ENCODE results near the gene RAX2. TPM values are rescaled to one million over a fixed set of nuclear protein-coding genes. Genes with fewer than 3 reads are reported as not detected.

The RAX2 gene
- total and polyA plus RNA-seq, 2 of the 13 experiments (the other 11 are each of a cell fraction or from before 2014, with no cell fraction given), result not detected

- intact Hi-C loops (cut with micrococcal nuclease; ENCODE audit: unreplicated experiment), result no loop called here
- Histone ChIP-seq H3K4me3 (replicated peaks in 1 of 3; ENCODE audit: insufficient read depth in 1 of 3, low read depth in 2 of 3, low read length in 3 of 3) (no peak overlapping the region), H3K79me2 (ENCODE audit: insufficient read depth, low read length) (no peaks in the 10 kb centered on the region), H3K9ac (ENCODE audit: insufficient read depth, low read depth, low read length) (no peak overlapping the region), H3K36me3 (replicated peaks in 1 of 2; ENCODE audit: control insufficient read depth in 1 of 2, insufficient read depth in 2 of 2, low read length in 2 of 2) (no peaks in the 10 kb centered on the region), H3K4me1 (ENCODE audit: insufficient read depth, low read length) (no peaks in the 10 kb centered on the region), H3K27ac (ENCODE audit: extremely low read length, insufficient read depth, low read length) (no peak overlapping the region), H4K20me1 (ENCODE audit: insufficient read depth, low read length) (no peaks in the 10 kb centered on the region), H3K4me2 (ENCODE audit: low read depth, low read length) (no peak overlapping the region), H2AFZ (ENCODE audit: low read length) (no peak overlapping the region), H3K27me3 (ENCODE audit: control insufficient read depth in 1 of 2, insufficient read depth in 2 of 2, low read length in 2 of 2) (peaks cover 5 to 37% of the 10 kb centered on the region in 2 experiments), H3K9me3 (ENCODE audit: low read length) (no peaks in the 10 kb centered on the region)
- ChIA-PET CTCF (ENCODE audit: low intra/inter-chr PET ratio, low total read pairs) (no interaction called here), POLR2A (no interaction called here)
- in situ Hi-C loops (cut with HindIII; ENCODE audit: extremely low pct_ligation_motif_present, low pct_unique_long_range_greater_than_20kb), result no loop called here
- TF ChIP-seq SP140L (CRISPR knock-in tag; IDR thresholded peaks at IDR 0.05; ENCODE audit: borderline replicate concordance) (no peak), MNT (IDR thresholded peaks at IDR 0.05) (peak; percentile 96), GABPA (IDR thresholded peaks at IDR 0.05; ENCODE audit: low read depth, low read length) (0 out of 2 replicates have a peak, but pooled peaks have one; percentile 7), GABPA (CRISPR knock-in tag; IDR thresholded peaks at IDR 0.05; ENCODE audit: low read depth) (no peak)
- BruUV-seq (replicated peaks), result no TSS peak
- ATAC-seq (no peak), FAIRE-seq (no peak), DNase-seq (ENCODE audit: low spot score) (no peak)
- 76% methylated on average over 14 of the region's 35 CpGs for WGBS (ENCODE audit: low lambda C conversion rate)
These were observed 35.7 kb upstream of the RAX2 start for GRCh38 chr19:3807574-3808354.

- WGBS (ENCODE audit: low lambda C conversion rate), result 11% methylated on average over 9 of the region's 19 CpGs
- no peaks in the 10 kb centered on the region for H3K79me2 ChIP-seq (ENCODE audit: insufficient read depth, low read length)
- ChIA-PET POLR2A (no interaction called here), CTCF (ENCODE audit: low intra/inter-chr PET ratio, low total read pairs) (no interaction called here)
- H2AFZ ChIP-seq (ENCODE audit: low read length), result no peak overlapping the region
- H3K4me2 ChIP-seq (ENCODE audit: low read depth, low read length), result no peak overlapping the region
- H3K9ac ChIP-seq (ENCODE audit: insufficient read depth, low read depth, low read length), result no peak overlapping the region
- TF ChIP-seq SIX1 (CRISPR knock-in tag; IDR thresholded peaks at IDR 0.05; ENCODE audit: borderline replicate concordance) (no peak), ZNF687 (CRISPR knock-in tag; IDR thresholded peaks at IDR 0.05) (0 out of 2 replicates have a peak, but pooled peaks have one; percentile 10)
- peaks cover 5 to 41% of the 10 kb centered on the region in 2 experiments for H3K27me3 ChIP-seq (ENCODE audit: control insufficient read depth in 1 of 2, insufficient read depth in 2 of 2, low read length in 2 of 2)
- in situ Hi-C loops (cut with HindIII; ENCODE audit: extremely low pct_ligation_motif_present, low pct_unique_long_range_greater_than_20kb) (no loop called here), intact Hi-C loops (cut with micrococcal nuclease; ENCODE audit: unreplicated experiment) (no loop called here)
- H3K27ac ChIP-seq (ENCODE audit: extremely low read length, insufficient read depth, low read length), result no peak overlapping the region
- FAIRE-seq, result no peak
- no TSS peak for BruUV-seq (replicated peaks)
- no peaks in the 10 kb centered on the region for H4K20me1 ChIP-seq (ENCODE audit: insufficient read depth, low read length)
- H3K4me1 ChIP-seq (ENCODE audit: insufficient read depth, low read length), result no peaks in the 10 kb centered on the region
- H3K9me3 ChIP-seq (ENCODE audit: low read length), result no peaks in the 10 kb centered on the region
- H3K36me3 ChIP-seq (replicated peaks in 1 of 2; ENCODE audit: control insufficient read depth in 1 of 2, insufficient read depth in 2 of 2, low read length in 2 of 2), result no peaks in the 10 kb centered on the region
- DNase-seq (ENCODE audit: low spot score), result no peak
- ATAC-seq, result no peak
- H3K4me3 ChIP-seq (replicated peaks in 1 of 3; ENCODE audit: insufficient read depth in 1 of 3, low read depth in 2 of 3, low read length in 3 of 3), result no peak overlapping the region
These were observed 35.1 kb upstream of the RAX2 start for GRCh38 chr19:3807131-3807480.
